Skeletal muscle cell (primary cell): ENCODE results near the gene SRGAP2B.
"Not testable (repeated sequence)": the region's sequence is repeated elsewhere in the genome, so short reads cannot be mapped to it uniquely, and the experiment has no call there.

Experiments used
- DNase-seq: peaks from one replicate; pipeline ENCODE4 v3.0.0-alpha.2; 2010; ENCODE audit warnings: low read depth
- H3K4me3 ChIP-seq: 2 replicates; pipeline ENCODE4 v1.5.1; 2011; ENCODE audit warnings: low read depth, mild to moderate bottlenecking, control low read depth, low read length, moderate library complexity

SRGAP2B gene

DNA sequence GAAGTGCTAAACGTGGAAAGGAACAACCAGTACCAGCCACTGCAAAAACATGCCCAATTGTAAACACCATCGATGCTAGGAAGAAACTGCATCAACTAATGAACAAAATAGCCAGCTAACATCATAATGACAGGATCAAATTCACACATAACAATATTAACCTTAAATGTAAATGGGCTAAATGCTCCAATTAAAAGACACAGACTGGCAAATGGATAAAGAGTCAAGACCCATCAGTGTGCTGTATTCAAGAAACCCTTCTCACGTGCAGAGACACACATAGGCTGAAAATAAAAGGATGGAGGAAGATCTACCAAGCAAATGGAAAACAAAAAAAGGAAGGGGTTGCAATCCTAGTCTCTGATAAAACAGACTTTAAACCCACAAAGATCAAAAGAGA lies 128.6 kb downstream of the SRGAP2B start:
- H3K4me3 ChIP-seq, DNase-seq: not testable (repeated sequence)

- H3K4me3 ChIP-seq, DNase-seq: not testable (repeated sequence)
Measured at GRCh38 chr1:144964765-144965164, 130.4 kb downstream of the SRGAP2B start.

DNA sequence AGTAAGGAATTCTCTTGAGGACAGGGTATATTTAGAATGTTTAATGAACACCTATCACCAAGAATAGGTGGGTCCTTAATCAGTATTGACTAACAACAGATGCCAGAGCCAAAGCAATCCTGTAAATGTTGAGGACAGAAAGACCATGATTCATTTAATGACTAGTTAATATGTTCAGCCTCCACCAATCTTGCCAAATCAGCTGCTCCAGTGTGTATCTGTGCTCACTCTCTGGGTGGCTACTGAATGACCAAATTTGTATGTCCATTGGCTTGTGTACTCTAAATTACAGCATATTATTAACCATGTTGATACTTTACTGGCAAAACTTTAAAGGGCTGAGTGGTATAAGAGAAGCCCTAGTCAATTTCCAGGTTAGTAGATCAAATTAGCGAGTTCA lies 130.9 kb downstream of the SRGAP2B start:
- not testable (repeated sequence) for H3K4me3 ChIP-seq, DNase-seq

DNA sequence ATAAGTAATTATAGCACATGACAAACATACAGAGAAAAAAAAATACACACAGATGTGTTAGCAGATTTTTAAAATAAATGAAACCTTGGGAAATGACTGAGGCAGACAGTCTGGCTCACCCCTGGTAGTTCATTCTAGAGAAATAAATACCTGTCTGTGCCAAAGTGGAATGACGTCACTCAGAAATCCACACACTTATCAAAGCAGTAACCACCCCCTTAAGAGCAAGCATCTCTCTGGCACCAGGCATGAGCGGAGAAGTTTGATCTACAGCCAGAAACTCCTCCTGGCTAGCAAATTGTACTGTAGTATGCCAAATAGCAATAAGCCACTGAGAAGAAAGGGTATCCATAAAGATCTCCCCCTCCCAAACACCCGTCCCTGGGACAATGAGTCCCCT lies 131.6 kb downstream of the SRGAP2B start:
- not testable (repeated sequence) for H3K4me3 ChIP-seq, DNase-seq

- H3K4me3 ChIP-seq, DNase-seq: not testable (repeated sequence)
Measured at GRCh38 chr1:144961604-144962583, 133.2 kb downstream of the SRGAP2B start.

DNA sequence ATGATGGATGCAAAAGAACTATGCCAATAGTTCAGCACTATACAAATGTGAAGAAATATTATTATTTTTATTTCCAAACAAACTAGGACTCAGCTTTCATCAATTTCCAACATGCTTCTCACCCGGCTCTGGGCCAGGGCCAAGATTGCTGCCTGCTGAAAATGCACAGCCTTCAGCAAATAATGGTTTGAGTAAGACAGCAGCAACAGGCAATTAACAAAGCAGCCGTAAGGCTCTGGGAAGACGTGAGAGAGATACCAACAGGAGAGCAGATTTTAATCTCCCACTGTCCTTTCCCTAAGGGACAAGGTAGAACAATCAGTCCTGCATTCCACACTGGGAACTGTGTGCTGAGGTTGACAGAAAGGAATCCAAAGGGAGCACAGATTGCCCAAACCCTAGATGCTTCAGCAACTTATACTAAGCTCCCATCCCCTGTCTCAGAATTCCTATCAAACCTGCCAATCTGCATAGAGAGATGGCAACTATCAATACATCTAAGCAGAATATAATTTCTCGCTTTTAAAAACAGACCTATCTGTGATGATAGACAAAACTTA lies 134.1 kb downstream of the SRGAP2B start:
- H3K4me3 ChIP-seq, DNase-seq: not testable (repeated sequence)

DNA sequence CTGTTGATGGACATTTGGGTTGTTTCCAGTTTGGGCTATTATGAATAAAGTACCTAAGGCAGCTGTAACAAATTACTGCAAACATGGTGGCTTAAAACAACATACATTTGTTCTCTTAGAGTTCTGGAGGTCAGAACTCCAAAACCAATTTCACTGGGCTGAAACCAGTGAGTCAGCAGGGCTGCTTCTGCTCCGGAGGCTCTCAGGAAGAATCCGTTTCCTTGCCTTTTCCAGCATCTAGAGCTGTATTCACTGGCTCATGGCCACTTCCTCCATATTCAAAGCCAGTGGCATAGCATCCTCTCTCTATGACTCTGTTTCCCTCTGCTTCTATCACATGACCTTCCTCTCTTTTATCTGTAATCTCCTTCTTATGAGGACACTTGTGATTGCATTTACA lies 146.7 kb downstream of the SRGAP2B start:
- DNase-seq, H3K4me3 ChIP-seq: not testable (repeated sequence)

DNA sequence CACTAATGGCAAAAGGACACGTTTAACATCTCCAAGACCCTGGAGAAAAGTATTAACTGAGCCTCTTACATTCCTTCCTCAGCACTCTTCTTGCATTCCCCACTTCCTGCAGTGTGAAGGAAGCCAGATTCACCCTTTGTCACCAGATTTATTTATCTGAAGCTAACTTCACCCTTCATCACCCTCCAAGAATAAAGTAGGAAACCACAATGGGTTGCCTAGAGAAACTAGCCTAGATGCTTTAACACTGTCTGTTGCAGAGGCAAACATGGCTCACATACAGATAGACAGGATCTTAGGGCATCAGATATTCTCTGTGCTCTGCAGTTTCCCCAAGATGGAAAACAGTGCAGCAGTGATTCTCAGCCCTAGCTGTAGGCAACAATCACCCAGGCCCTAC lies 147.6 kb downstream of the SRGAP2B start:
- not testable (repeated sequence) for H3K4me3 ChIP-seq, DNase-seq

DNA sequence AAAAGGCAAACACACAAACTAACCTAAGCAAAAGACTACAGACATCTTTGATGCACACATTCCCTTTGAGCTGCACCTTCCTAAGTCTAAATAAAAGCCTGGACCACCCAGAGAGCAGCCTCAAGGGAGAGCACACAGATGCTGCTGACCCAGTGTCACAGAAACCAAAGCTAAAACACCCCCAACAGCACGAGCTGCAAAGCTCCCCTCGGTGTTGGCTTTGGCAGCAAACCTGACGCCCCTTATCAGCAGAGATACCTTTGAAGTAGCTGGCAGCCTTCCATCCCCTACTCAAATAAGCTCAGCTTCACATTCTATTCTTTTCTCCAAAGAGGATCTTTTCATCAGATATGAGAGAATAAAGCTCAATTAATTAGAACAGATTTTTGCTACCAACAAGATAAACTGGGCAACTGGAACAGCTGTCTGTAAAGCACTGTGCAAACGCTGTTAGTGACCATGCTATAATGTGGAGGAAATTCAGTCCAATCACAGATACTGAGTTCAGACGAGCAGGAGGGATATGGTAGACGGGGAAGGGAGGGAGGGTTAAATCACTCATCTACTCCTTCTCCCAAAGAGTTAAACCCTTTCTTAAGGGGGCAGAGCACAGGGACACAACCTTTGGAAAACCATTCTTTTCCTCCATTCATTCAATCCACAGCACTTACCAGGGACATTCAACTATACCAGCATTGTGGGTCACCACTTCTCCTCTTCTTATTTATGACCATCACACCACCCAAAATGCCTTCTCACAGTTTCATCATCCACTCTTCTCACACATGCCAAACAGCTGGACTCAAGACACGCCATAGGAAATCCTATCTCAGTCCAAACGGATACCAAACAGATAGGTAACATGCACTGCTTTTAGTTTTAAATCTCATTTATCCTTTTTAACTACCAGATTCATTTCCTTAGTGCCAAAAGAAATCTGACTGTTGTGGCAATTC lies 148.3 kb downstream of the SRGAP2B start:
- H3K4me3 ChIP-seq, DNase-seq: not testable (repeated sequence)

- not testable (repeated sequence) for DNase-seq
Measured at GRCh38 chr1:144941710-144942109, 153.4 kb downstream of the SRGAP2B start.

DNA sequence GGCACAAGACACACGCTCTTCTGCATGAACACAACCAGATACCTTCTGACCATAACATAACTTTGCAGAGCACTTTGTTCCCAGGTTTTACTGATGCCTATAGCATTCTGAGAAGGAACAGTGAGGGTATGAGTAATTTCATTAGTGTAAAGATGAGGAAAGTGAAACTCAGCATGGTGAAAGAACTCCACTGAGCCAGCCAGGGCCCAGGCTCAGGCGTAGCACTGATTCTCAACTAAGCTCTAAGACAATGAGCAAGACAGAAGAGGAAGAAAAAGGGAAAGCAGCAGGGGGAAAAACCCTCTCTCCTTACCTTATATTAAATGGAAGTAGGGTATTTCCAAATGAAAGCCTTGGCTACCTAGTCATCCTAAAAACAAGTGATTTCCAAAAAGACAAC lies 155.1 kb downstream of the SRGAP2B start:
- not testable (repeated sequence) for H3K4me3 ChIP-seq, DNase-seq

More at GRCh38 chr1:144941710-144942109, 153.4 kb downstream of the SRGAP2B start:
- not testable (repeated sequence) for H3K4me3 ChIP-seq

DNA sequence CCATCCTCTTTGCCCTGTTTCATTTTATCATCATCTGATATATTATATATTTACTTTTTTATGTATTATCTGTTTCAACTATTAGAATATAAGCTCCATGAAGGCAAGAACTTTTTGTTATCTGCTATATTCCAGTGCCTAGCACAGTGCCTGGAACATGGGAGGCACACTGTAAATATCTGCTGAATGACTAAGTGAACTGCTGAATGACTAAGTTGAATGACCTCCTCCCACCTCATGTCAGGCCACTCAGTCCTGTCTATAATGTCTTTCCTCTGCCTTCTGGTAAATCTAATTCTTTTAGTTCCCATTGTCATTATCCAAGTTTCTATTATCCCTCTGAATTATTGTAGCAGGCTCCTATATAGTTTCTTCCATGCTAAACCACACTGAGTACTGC lies 156.5 kb downstream of the SRGAP2B start:
- not testable (repeated sequence) for H3K4me3 ChIP-seq, DNase-seq

- DNase-seq: not testable (repeated sequence)
Measured at GRCh38 chr1:144936186-144936732, 158.9 kb downstream of the SRGAP2B start.

GRCh38 chr1:144935310-144935709 lies 159.8 kb downstream of the SRGAP2B start:
- not testable (repeated sequence) for DNase-seq, H3K4me3 ChIP-seq

More at GRCh38 chr1:144936186-144936732, 158.9 kb downstream of the SRGAP2B start:
- H3K4me3 ChIP-seq: not testable (repeated sequence)

GRCh38 chr1:144933014-144933413 lies 162.1 kb downstream of the SRGAP2B start:
- DNase-seq, H3K4me3 ChIP-seq: not testable (repeated sequence)

- not testable (repeated sequence) for H3K4me3 ChIP-seq, DNase-seq
Measured at GRCh38 chr1:144932153-144932552, 163.0 kb downstream of the SRGAP2B start.

GRCh38 chr1:144931553-144931952 lies 163.6 kb downstream of the SRGAP2B start:
- not testable (repeated sequence) for DNase-seq, H3K4me3 ChIP-seq

DNA sequence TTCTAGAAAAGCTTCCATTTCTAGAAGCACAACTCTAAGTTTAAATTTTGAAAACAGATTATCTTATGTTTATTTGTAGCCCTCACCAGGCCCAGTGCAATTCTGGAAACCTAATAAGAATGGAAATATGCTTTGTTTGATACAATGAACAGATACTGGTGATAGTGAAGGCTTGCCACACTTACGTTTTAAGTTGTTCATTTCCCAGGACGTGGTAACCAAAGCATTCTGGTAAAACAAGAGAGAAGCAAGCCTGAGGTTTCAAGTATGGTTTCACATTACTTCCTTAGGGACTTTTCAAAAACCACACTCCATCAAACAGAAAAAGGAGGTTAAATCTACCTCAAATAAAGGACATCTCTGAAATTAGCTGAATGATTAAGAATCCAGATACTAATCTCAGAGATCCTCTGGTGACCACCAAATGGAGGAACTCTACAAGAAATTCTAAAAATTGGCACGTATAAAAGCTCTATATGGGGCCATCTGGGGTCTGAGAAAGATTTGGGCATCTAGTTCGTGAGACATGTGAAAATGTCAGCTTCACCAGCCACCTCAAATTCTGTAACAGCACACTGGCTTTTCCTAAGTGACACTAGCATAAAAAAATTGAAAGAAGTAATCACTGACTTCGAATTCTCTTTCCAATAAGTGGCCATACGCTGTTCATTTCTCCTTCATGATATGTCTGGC lies 164.9 kb downstream of the SRGAP2B start:
- not testable (repeated sequence) for H3K4me3 ChIP-seq, DNase-seq
